ENCODE measurements around the gene PRDM16. TPM values are rescaled to one million over a fixed set of nuclear protein-coding genes. Genes with fewer than 3 reads are reported as not detected.

The PRDM16 gene
- total and polyA plus RNA-seq, 4 donors, result 0.05 to 0.67 (median 0.19) TPM

DNA sequence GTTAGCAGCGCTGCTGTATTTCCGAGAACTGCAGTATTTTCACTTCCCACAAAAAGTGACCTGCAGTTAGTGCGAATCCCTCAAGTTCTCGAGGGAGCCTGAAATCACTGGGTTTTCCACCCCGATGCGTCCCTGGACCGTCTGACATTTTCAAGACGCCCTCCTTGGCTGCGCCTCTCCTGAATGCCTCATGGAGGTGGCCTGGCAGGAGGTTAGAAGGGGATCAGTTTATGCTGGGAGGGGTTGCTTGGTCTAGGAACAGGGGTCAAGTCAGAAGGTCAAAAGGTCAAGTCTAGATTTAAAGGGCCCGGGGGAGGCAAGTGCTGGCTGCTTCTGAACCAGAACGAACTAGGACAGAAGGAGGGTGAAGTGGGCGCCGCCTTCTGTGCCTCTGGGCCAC lies 176.8 kb downstream of the PRDM16 start:
- Histone ChIP-seq H3K9ac (ENCODE audit: low read depth in 1 of 2, low read length in 2 of 2) (no peak overlapping the region), H3K4me1 (ENCODE audit: control insufficient read depth in 4 of 4, insufficient read depth in 4 of 4, low read length in 3 of 4) (peaks cover 0 to 2% (median under 1%) of the 10 kb centered on the region in 4 donors), H3K4me3 (ENCODE audit: low read depth in 1 of 3, low read length in 3 of 3) (no peak overlapping the region), H3K27me3 (ENCODE audit: control insufficient read depth in 4 of 4, insufficient read depth in 4 of 4, low read length in 3 of 4) (peaks cover 0 to 20% (median 2%) of the 10 kb centered on the region in 4 donors), H3K36me3 (ENCODE audit: control insufficient read depth in 4 of 4, insufficient read depth in 3 of 4, low read depth in 1 of 4, low read length in 3 of 4) (no peaks in the 10 kb centered on the region), H3K9me3 (ENCODE audit: control insufficient read depth in 4 of 4, low read length in 3 of 4) (no peaks in the 10 kb centered on the region), H3K27ac (ENCODE audit: low read depth in 1 of 2, low read length in 2 of 2) (no peak overlapping the region)
- TF ChIP-seq FOXA2 (IDR thresholded peaks at IDR 0.05) (no peak), NR2F2 (IDR thresholded peaks at IDR 0.05) (no peak), RAD21 (IDR thresholded peaks at IDR 0.05) (no peak), ATF3 (IDR thresholded peaks at IDR 0.05) (no peak), MAX (IDR thresholded peaks at IDR 0.05) (no peak), HNF4A (conservative IDR thresholded peaks at IDR 0.05) (no peak), JUND (IDR thresholded peaks at IDR 0.05) (no peak), FOXA1 (IDR thresholded peaks at IDR 0.05) (no peak), YY1 (IDR thresholded peaks at IDR 0.05) (no peak), ZBTB33 (IDR thresholded peaks at IDR 0.05) (no peak), RXRA (IDR thresholded peaks at IDR 0.05) (no peak), SP1 (IDR thresholded peaks at IDR 0.05) (no peak)
- 79% methylated on average over 13 of the region's 13 CpGs for WGBS
- DNase-seq (ENCODE audit: low spot score), result no peak

GRCh38 chr1:3246251-3246650 lies 177.2 kb downstream of the PRDM16 start:
- Histone ChIP-seq H3K36me3 (ENCODE audit: control insufficient read depth in 4 of 4, insufficient read depth in 3 of 4, low read depth in 1 of 4, low read length in 3 of 4) (no peaks in the 10 kb centered on the region), H3K27ac (ENCODE audit: low read depth in 1 of 2, low read length in 2 of 2) (no peak overlapping the region), H3K4me3 (ENCODE audit: low read depth in 1 of 3, low read length in 3 of 3) (no peak overlapping the region), H3K9me3 (ENCODE audit: control insufficient read depth in 4 of 4, low read length in 3 of 4) (no peaks in the 10 kb centered on the region), H3K9ac (ENCODE audit: low read depth in 1 of 2, low read length in 2 of 2) (no peak overlapping the region), H3K27me3 (ENCODE audit: control insufficient read depth in 4 of 4, insufficient read depth in 4 of 4, low read length in 3 of 4) (peaks cover 0 to 20% (median 2%) of the 10 kb centered on the region in 4 donors), H3K4me1 (ENCODE audit: control insufficient read depth in 4 of 4, insufficient read depth in 4 of 4, low read length in 3 of 4) (peaks cover 0 to 2% (median under 1%) of the 10 kb centered on the region in 4 donors)
- WGBS, result 88% methylated on average over 16 of the region's 16 CpGs
- TF ChIP-seq FOXA1 (IDR thresholded peaks at IDR 0.05), result no peak
- DNase-seq (ENCODE audit: low spot score), result no peak

DNA sequence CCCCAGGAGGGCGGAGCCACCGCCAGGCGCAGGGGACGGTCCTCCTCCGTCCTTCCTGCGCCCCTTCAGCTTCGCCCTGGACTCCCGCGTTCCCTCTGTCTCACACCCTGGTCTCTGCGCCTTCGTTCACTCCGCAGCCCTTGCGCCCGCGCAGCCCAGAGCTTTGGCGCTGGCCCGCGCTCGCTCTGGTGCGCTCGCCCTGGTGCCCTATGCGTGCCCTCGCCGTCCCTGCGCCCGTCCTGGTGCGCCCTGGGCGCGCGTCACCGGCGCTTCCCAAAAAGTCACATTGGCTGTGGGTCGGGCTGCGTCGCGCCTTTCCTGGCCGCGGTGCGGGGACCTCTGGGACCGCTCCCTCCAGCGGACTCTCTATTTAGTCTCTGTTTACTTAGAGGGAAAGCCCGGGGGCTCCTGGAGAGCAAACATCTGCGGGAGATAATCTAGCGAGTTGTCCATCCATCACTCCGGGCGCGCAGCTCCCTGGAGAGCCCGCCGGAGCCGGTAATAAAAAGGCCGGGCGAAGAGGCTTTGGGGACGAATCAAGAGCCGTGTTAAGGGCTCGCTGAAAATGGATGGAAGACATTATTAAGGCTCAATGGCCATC lies 178.6 kb downstream of the PRDM16 start:
- peaks cover 0 to 20% (median 2%) of the 10 kb centered on the region in 4 donors for H3K27me3 ChIP-seq (ENCODE audit: control insufficient read depth in 4 of 4, insufficient read depth in 4 of 4, low read length in 3 of 4)
- H3K9me3 ChIP-seq (ENCODE audit: control insufficient read depth in 4 of 4, low read length in 3 of 4), result no peaks in the 10 kb centered on the region
- no peak for DNase-seq (ENCODE audit: low spot score)
- H3K27ac ChIP-seq (ENCODE audit: low read depth in 1 of 2, low read length in 2 of 2), result no peak overlapping the region
- peaks cover 0 to 2% (median under 1%) of the 10 kb centered on the region in 4 donors for H3K4me1 ChIP-seq (ENCODE audit: control insufficient read depth in 4 of 4, insufficient read depth in 4 of 4, low read length in 3 of 4)
- no peak overlapping the region for H3K9ac ChIP-seq (ENCODE audit: low read depth in 1 of 2, low read length in 2 of 2)
- no peak overlapping the region for H3K4me3 ChIP-seq (ENCODE audit: low read depth in 1 of 3, low read length in 3 of 3)
- WGBS, result 8% methylated on average over 55 of the region's 55 CpGs
- H3K36me3 ChIP-seq (ENCODE audit: control insufficient read depth in 4 of 4, insufficient read depth in 3 of 4, low read depth in 1 of 4, low read length in 3 of 4), result no peaks in the 10 kb centered on the region
- TF ChIP-seq MAX (IDR thresholded peaks at IDR 0.05), result no peak
- TF ChIP-seq TAF1 (conservative IDR thresholded peaks at IDR 0.05), result no peak
- no peak for TF ChIP-seq RAD21 (IDR thresholded peaks at IDR 0.05)
- no peak for TF ChIP-seq HNF4G (IDR thresholded peaks at IDR 0.05)
- TF ChIP-seq GABPA (IDR thresholded peaks at IDR 0.05 in 1 of 2, conservative IDR thresholded peaks at IDR 0.05 in 1 of 2), result no peak
- TF ChIP-seq SP1 (IDR thresholded peaks at IDR 0.05), result no peak
- no peak for TF ChIP-seq HNF4A (conservative IDR thresholded peaks at IDR 0.05)
- TF ChIP-seq YY1 (IDR thresholded peaks at IDR 0.05), result no peak
- no peak for TF ChIP-seq JUND (IDR thresholded peaks at IDR 0.05)
- TF ChIP-seq RXRA (IDR thresholded peaks at IDR 0.05), result no peak
- no peak for TF ChIP-seq ZBTB33 (IDR thresholded peaks at IDR 0.05)
- TF ChIP-seq EGR1 (IDR thresholded peaks at IDR 0.05; ENCODE audit: low read depth in 2 of 2), result no peak
- TF ChIP-seq FOXA2 (IDR thresholded peaks at IDR 0.05), result no peak
- no peak for TF ChIP-seq FOXA1 (IDR thresholded peaks at IDR 0.05)
- TF ChIP-seq, protein P1, sequence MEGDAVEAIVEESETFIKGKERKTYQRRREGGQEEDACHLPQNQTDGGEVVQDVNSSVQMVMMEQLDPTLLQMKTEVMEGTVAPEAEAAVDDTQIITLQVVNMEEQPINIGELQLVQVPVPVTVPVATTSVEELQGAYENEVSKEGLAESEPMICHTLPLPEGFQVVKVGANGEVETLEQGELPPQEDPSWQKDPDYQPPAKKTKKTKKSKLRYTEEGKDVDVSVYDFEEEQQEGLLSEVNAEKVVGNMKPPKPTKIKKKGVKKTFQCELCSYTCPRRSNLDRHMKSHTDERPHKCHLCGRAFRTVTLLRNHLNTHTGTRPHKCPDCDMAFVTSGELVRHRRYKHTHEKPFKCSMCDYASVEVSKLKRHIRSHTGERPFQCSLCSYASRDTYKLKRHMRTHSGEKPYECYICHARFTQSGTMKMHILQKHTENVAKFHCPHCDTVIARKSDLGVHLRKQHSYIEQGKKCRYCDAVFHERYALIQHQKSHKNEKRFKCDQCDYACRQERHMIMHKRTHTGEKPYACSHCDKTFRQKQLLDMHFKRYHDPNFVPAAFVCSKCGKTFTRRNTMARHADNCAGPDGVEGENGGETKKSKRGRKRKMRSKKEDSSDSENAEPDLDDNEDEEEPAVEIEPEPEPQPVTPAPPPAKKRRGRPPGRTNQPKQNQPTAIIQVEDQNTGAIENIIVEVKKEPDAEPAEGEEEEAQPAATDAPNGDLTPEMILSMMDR (IDR thresholded peaks at IDR 0.05; ENCODE audit: low read depth, low read length, missing input control), result no peak
